ENCODE results near the gene PCSK5.

Gene PCSK5

DNA sequence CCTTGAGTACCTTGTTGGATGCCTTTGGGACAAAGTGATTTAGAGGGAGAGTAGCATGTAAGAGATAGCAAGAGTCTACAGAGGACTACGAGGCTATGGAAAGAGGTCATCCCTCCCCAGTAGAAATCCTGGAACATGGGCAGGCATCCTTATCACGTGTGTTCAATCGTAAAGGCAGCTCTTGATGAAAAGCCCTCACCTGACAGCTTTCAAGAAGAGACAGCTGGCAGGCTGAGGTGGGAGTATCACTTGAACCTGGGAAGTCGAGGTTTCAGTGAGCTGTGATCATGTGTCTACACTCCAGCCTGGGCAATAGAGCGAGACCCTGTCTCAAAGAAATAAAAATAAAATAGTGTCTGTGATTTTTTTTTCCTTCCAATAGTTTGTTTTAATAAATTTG is 112.6 kb downstream of the PCSK5 start:
- no peak for TF ChIP-seq CTCF (conservative IDR thresholded peaks at IDR 0.05; ENCODE audit: low read depth, low read length)
- no peak for DNase-seq (ENCODE audit: low read depth)
- H3K4me3 ChIP-seq (ENCODE audit: low read depth, low read length), result no peak overlapping the region

GRCh38 chr9:76004526-76004925 is 114.1 kb downstream of the PCSK5 start:
- no peak for DNase-seq (ENCODE audit: low read depth)
- TF ChIP-seq CTCF (conservative IDR thresholded peaks at IDR 0.05; ENCODE audit: low read depth, low read length), result no peak
- no peak overlapping the region for H3K4me3 ChIP-seq (ENCODE audit: low read depth, low read length)

- no peak for TF ChIP-seq CTCF (conservative IDR thresholded peaks at IDR 0.05; ENCODE audit: low read depth, low read length)
- H3K4me3 ChIP-seq (ENCODE audit: low read depth, low read length), result no peak overlapping the region
- DNase-seq (ENCODE audit: low read depth), result no peak
Observed at GRCh38 chr9:76007935-76008334, 117.5 kb downstream of the PCSK5 start.

DNA sequence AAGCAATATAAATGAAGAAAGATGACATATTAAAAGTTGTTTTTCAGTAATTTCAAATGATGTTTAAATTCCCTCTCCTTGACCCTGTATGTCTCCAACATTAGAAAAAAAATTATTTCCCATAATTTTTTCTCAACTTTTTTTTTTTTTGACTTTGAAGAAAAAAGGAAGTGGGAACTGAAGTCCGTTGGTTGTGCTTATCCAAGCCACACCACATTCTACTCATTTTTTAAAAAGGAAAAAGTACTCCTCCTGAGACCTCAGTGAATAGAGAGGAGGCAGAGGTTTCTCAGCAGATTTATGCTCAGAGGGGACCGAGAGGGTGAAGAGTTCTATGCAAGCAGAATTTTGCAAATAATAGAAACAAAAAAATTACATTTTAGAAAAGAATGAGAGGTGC is 123.3 kb downstream of the PCSK5 start:
- DNase-seq (ENCODE audit: low read depth), result no peak

GRCh38 chr9:76018235-76018634 is 127.8 kb downstream of the PCSK5 start:
- DNase-seq (ENCODE audit: low read depth), result no peak
- H3K4me3 ChIP-seq (ENCODE audit: low read depth, low read length), result no peak overlapping the region
- no peak for TF ChIP-seq CTCF (conservative IDR thresholded peaks at IDR 0.05; ENCODE audit: low read depth, low read length)

More for the DNA sequence above, 123.3 kb downstream of the PCSK5 start:
- no peak overlapping the region for H3K4me3 ChIP-seq (ENCODE audit: low read depth, low read length)
- TF ChIP-seq CTCF (conservative IDR thresholded peaks at IDR 0.05; ENCODE audit: low read depth, low read length), result no peak

DNA sequence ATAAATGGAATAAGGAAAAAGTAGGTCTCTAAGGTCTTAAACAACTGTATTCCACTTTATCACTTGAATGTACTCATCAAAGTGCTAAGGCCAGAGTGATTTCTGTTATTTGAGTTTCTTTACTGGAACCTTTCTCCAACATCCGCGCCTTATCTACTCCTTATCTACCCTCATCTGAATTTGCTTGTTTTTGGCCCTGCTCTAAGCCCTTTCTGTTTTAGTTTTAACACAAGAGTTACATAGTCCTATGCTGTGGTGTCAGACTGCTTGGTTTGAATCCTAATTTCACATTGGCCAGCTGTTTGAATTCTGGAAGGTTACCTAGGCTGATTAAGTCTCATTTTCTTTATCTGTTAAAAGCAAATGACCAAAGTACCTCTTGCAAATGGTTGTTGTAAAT is 128.3 kb downstream of the PCSK5 start:
- TF ChIP-seq CTCF (conservative IDR thresholded peaks at IDR 0.05; ENCODE audit: low read depth, low read length), result no peak
- DNase-seq (ENCODE audit: low read depth), result no peak
- no peak overlapping the region for H3K4me3 ChIP-seq (ENCODE audit: low read depth, low read length)

- no peak for TF ChIP-seq CTCF (conservative IDR thresholded peaks at IDR 0.05; ENCODE audit: low read depth, low read length)
- DNase-seq (ENCODE audit: low read depth), result no peak
- H3K4me3 ChIP-seq (ENCODE audit: low read depth, low read length), result no peak overlapping the region
Observed at GRCh38 chr9:76020652-76021051, 130.2 kb downstream of the PCSK5 start.

Measured in choroid plexus epithelial cell (primary cell).